Loucy (cell line): ENCODE data around the gene RPL22.

Source experiments
- CTCF ChIP-seq: fragments of 200-600 bp; sonication (generic); conservative IDR thresholded peaks from 2 replicates; pipeline ENCODE4 v1.5.1; 2014; ENCODE audit warnings: mild to moderate bottlenecking, antibody characterized with exemption, low read length
- EZH2phosphoT487 ChIP-seq: fragments of 200-600 bp; IDR thresholded peaks from 2 replicates; pipeline ENCODE4 v1.6.1; 2018; ENCODE audit warnings: antibody characterized with exemption, mild to moderate bottlenecking, moderate library complexity, borderline replicate concordance

GRCh38 chr1:6212193-6212959, 13.0 kb upstream of the RPL22 start:
- TF ChIP-seq CTCF = no peak
- no peak for TF ChIP-seq EZH2phosphoT487
